Parathyroid adenoma (tissue), 2 donors: ENCODE results near the gene IGSF9.

ENCODE experiments used
- H2AFZ ChIP-seq: fragments of 300-600 bp; sonication (generic); one replicate; pipeline ENCODE4 v1.7.0; 2017; ENCODE audit warnings: antibody characterized with exemption, mild to moderate bottlenecking
- H3K27ac ChIP-seq: fragments of 300-600 bp; sonication (generic); one replicate; pipeline ENCODE4 v1.7.0; 2017
- H3K27me3 ChIP-seq: fragments of 300-600 bp; sonication (generic); one replicate; pipeline ENCODE4 v1.7.0; 2017; ENCODE audit warnings: low read length; ENCODE audit not compliant: control insufficient read depth, insufficient read depth
- H3K36me3 ChIP-seq: fragments of 300-600 bp; sonication (generic); one replicate; pipeline ENCODE4 v1.7.0; 2017; ENCODE audit warnings: low read length; ENCODE audit not compliant: control insufficient read depth, insufficient read depth
- H3K4me1 ChIP-seq: fragments of 300-600 bp; sonication (generic); one replicate; pipeline ENCODE4 v1.7.0; 2017; ENCODE audit warnings: control low read depth
- H3K4me2 ChIP-seq: fragments of 300-600 bp; sonication (generic); one replicate; pipeline ENCODE4 v1.7.0; 2017; ENCODE audit warnings: low read length
- H3K4me3 ChIP-seq: fragments of 300-600 bp; sonication (generic); one replicate; pipeline ENCODE4 v1.7.0; 2017; ENCODE audit warnings: low read depth, low read length
- H3K79me2 ChIP-seq: fragments of 300-600 bp; sonication (generic); one replicate; pipeline ENCODE4 v1.7.0; 2017; ENCODE audit warnings: control low read depth
- H3K9ac ChIP-seq: fragments of 300-600 bp; sonication (generic); one replicate; pipeline ENCODE4 v1.7.0; 2017; ENCODE audit warnings: mild to moderate bottlenecking
- H3K9me3 ChIP-seq: fragments of 300-600 bp; sonication (generic); one replicate; pipeline ENCODE4 v1.7.0; 2017; ENCODE audit warnings: low read length; ENCODE audit not compliant: control insufficient read depth
- CTCF ChIP-seq: fragments of 300-600 bp; sonication (generic); IDR thresholded peaks from one replicate; pipeline ENCODE4 v1.7.0; 2017; ENCODE audit warnings: antibody characterized with exemption, mild to moderate bottlenecking
- donor health status: primary hyperparathyroidism.

Gene IGSF9

DNA sequence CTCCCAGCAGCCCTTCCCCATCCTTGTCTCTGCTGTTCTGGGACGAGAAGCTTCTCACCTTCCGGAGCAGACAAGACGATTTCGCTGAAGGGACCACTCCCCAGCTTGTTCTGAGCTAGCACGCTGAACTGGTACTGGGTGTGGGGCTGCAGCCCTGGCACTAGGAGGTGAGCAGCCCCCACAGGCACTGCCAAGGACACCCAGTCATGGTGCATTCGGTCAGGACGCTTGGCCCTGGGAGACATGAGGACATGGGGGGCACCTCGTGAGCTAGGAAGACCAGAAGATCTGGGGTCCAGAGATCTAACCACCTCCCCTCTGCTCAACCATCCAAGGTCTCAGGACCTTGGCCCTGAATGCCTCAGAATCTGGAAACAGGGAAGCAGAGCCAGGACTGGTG, 14.8 kb downstream of the IGSF9 start:
- no peak for TF ChIP-seq CTCF
- H3K4me3 ChIP-seq = no peak overlapping the region
- no peak overlapping the region for H2AFZ ChIP-seq
- H3K27me3 ChIP-seq = no peaks in the 10 kb centered on the region
- H3K9ac ChIP-seq = no peak overlapping the region
- no peak overlapping the region for H3K4me2 ChIP-seq
- no peaks in the 10 kb centered on the region for H3K36me3 ChIP-seq
- H3K4me1 ChIP-seq = peaks cover 8% of the 10 kb centered on the region
- H3K27ac ChIP-seq = no peak overlapping the region
- H3K79me2 ChIP-seq = no peaks in the 10 kb centered on the region
- no peaks in the 10 kb centered on the region for H3K9me3 ChIP-seq

- TF ChIP-seq CTCF = no peak
- Histone ChIP-seq H3K9ac (no peak overlapping the region), H3K79me2 (no peaks in the 10 kb centered on the region), H3K4me2 (no peak overlapping the region), H3K27me3 (no peaks in the 10 kb centered on the region), H3K27ac (no peak overlapping the region), H3K36me3 (no peaks in the 10 kb centered on the region), H3K4me1 (peaks cover 8% of the 10 kb centered on the region), H3K9me3 (no peaks in the 10 kb centered on the region), H3K4me3 (no peak overlapping the region), H2AFZ (no peak overlapping the region)
Measured at GRCh38 chr1:159930216-159930615, 15.2 kb downstream of the IGSF9 start.

DNA sequence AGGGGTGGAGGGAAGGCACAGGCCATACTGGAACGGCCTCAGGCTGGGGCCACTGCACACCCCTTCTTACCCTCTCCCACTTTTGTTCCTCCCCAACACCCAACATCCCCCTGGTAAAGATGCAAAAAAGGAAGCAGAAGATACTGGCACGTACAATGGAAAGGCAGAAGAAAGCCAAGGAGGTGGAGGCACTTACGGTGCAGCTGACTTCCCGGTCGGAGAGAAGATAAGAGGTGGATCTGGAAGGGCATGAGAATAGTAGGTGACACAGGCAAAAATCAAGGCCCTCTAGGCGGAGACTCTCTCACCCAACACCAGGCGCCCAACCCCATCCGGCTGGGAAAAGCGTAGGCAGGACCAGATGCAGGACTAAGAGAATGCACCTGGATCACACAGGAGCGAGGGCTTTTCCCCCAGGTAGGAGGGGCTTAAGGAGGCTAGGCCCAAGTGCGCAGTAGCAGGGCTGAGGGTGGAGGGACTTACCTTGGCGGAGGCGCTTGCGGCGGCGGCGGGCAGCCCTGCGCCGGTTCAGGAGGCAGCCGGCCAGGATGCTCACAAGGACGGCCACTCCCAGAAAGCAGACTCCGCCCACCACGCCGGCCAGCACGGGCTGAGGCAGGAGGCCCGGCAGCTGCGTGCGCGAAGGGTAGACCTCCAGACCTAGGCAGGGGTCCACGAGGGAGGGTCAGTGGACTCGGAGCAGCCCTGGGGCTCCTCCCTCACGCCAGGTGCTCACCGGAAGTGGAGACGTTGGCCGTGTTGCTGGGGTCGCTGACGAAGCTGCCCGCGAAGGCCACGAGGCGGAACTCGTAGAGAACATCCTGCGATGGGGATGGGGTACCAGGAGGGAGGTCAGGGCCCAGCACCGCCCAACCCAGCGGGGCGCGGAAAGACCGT, 16.0 kb downstream of the IGSF9 start:
- no peak overlapping the region for H3K9ac ChIP-seq
- TF ChIP-seq CTCF = no peak
- H2AFZ ChIP-seq = no peak overlapping the region
- no peaks in the 10 kb centered on the region for H3K27me3 ChIP-seq
- H3K79me2 ChIP-seq = no peaks in the 10 kb centered on the region
- H3K36me3 ChIP-seq = no peaks in the 10 kb centered on the region
- H3K27ac ChIP-seq = no peak overlapping the region
- no peak overlapping the region for H3K4me3 ChIP-seq
- no peak overlapping the region for H3K4me2 ChIP-seq
- H3K9me3 ChIP-seq = no peaks in the 10 kb centered on the region
- H3K4me1 ChIP-seq = peaks cover 8% of the 10 kb centered on the region

DNA sequence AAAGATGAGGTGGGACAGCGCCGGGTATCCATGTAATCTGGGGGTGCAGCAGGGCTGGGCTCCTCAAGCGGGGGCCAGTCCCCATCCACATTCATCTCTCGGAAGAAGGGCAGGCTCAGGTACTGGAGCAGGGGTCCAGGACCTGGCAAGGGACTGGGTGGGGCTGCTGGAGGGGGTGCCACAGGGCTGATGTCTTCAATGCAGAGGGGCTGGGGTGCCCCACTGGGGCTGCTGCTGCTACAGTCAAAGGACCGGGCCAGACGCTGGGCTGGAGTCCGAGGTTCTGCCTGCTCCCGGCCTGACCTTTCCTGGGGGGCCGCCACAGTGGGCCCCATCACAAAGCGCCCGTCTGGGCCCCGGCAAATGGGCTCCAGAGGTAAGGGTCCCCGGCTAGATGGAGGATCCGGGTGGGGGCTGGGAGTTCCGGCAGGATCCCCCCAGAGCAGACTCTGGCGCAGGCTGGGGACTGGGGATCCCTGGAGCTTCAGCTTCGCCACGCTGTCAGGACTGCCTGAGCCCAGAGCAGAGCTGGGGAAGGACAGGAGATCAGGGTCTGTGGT, 16.8 kb downstream of the IGSF9 start:
- TF ChIP-seq CTCF = no peak
- Histone ChIP-seq H3K9me3 (no peaks in the 10 kb centered on the region), H3K27me3 (no peaks in the 10 kb centered on the region), H2AFZ (no peak overlapping the region), H3K79me2 (no peaks in the 10 kb centered on the region), H3K9ac (no peak overlapping the region), H3K36me3 (no peaks in the 10 kb centered on the region), H3K4me3 (no peak overlapping the region), H3K27ac (no peak overlapping the region), H3K4me1 (peaks cover 8% of the 10 kb centered on the region), H3K4me2 (no peak overlapping the region)
